Right ventricle myocardium superior (tissue), 1 donor: ENCODE results near the gene TPPP3. TPM values are rescaled to one million over a fixed set of nuclear protein-coding genes. Genes with fewer than 3 reads are reported as not detected.
"Not testable (repeated sequence)": the region's sequence is repeated elsewhere in the genome, so short reads cannot be mapped to it uniquely, and the experiment has no call there.

Experiments used
- ATAC-seq: fragments of 200-7000 bp; cut with Tn5 transposase; one replicate; pipeline ENCODE4 v1.9.1; 2020; ENCODE audit warnings: mild to moderate bottlenecking; ENCODE audit not compliant: poor library complexity
- DNase-seq: peaks from one replicate; pipeline ENCODE4 v3.0.0-alpha.2; 2020
- intact Hi-C: fragments of 100-400 bp; cut with DNase I; formaldehyde crosslinking; loops from one replicate; pipeline ENCODE4 v1.11.2; 2022
- total RNA-seq: library from RNA; stranded (reverse); fragmentation: NEBNext Ultra II Directional; extraction: Animal tissue kit (Norgen Biotek cat#: 25700); gene quantifications from one replicate; pipeline ENCODE4 v1.2.1, GENCODE V29; 2021
- donor health status: DM: no; HTN: yes; CAD: no; lungs with severe emphysema.

TPPP3 gene
- total RNA-seq, 1 donor from 2014 or later, result 8.9 TPM

DNA sequence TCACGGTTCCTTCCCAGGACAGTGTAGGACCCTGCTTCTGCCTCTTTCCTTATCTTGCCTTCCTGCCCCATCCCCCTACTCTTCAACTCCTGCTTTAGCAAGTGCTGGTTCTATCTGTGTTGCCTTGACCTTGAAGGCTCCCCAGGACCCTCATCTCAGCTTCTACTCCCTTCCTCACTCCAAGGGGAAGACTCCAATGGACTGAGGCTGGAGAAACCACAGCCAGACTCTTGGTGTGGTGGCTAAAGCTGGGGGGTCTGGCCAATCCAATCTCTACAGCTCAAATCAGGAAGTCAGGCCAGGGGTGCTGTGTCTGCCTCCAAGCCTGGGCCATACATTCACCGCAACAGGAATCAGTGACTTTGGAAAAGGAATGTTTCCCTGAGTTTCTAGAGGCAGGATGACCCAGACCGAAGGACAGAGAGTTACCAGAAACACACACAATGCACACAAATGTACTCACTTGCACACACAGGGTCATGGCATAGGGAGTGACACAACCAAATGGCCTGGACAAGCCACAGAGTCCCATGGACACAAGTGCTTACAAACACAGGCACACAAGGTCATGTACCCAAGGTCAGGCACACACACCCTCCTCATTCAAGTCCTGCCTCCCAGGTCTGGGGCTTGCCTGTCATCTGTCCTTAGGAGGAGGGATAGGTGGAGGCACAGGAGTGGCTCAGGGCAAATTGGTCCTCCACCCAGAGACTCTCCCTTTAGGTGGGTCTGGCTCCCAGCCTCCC, 35.9 kb upstream of the TPPP3 start:
- intact Hi-C loops, result loop anchor here (2.0 kb wide), 1 partner anchor 86 kb away; no protein-coding TSS in a partner anchor
- ATAC-seq, result no peak

DNA sequence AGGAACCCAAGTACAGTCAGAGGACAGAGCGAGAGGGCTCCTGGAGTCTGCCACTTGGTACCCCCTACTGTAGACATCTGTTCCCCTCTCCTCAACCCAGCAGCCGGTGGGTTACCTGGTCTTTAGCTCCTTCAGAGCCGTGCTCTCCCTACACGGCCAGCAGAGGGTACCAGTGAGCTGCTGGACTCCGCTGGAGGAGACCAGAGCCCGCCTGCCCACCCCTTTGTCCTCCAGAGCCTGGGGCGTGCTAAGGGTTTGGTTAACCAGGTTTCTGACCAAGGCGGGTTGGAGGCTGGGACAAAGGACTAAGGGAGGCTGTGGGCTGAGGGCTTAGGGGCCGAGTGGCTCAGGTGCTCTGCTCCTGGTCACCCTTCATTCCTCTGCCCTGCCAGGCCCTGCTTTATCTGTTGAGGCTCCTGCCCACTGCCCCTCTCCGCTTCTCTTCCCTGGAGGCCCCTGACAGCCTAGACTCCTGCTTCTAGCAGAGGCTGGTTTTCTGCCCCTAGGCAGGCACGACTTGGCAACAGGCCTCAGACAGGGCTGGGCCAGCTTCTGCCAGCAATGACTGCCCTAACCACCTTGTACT, 34.9 kb upstream of the TPPP3 start:
- DNase-seq, result peak; percentile 84
- intact Hi-C loops, result loop anchor here (2.0 kb wide), 1 partner anchor 87 kb away; no protein-coding TSS in a partner anchor
- ATAC-seq, result peak; percentile 84

More for the DNA sequence above, 35.9 kb upstream of the TPPP3 start:
- no peak for DNase-seq

DNA sequence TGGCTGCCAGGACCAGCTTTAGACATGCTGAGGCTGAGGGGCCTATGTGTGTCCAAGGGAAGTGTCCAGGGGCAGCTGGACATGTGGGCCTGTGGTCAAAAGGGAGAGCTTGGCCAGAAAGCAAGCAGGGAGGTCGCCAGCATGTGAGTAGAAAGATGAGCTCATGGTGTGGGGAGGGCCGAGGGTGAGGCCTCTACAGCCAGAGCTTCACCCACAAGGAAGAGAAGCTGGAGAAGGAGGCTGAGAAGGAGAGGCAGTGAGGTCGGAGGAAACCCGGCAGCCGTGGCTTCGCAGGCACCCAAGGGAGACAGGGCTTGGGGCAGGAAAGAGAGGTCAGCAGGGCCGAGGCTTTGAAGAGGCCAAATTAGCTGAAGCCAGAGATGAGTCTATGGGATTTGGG, 33.7 kb upstream of the TPPP3 start:
- DNase-seq (peak; percentile 46), ATAC-seq (peak; percentile 5)
- intact Hi-C loops, result loop anchor here (2.0 kb wide), 1 partner anchor 38 kb away; no protein-coding TSS in a partner anchor

DNA sequence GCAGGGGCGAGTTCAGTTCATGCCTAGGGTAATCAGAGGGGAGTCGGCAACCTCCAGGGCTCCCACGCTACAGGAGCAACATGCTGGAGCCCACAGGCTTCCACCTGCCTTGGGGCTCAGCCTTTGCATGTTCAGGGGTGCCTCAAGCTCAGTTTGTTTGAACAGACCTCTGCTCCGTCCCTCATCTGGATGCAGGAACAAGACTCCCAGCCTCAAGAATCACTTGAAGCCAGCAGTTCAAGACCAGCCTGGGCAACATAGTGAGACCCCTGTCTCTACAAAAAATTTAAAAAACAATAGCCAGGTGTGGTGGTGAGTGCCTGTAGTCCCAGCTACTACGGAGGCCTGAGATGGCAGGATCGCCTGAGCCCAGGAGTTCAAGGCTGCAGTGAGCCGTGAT, 32.7 kb upstream of the TPPP3 start:
- intact Hi-C loops, result loop anchor here (2.0 kb wide), 1 partner anchor 39 kb away; no protein-coding TSS in a partner anchor
- no peak for DNase-seq
- ATAC-seq, result no peak

DNA sequence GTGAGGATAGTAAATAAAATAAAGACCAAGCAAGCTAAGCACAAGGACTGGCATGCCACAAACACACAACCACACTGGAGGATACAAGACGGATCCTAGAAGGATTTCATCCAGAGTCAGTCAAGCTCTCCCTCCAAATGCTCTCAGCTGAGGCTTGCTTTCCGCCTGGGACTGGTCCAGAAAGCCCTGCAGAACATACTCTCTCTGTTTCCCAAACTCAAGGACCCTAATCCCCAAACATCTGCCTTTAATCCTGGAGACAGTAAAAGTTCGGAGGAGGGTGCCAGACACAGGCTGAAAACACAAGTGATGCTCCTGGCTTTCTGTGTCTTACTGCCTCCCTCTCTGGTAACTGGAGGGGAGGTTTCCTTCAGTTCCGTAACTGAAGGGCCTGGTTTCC, 32.3 kb upstream of the TPPP3 start:
- intact Hi-C loops, result no loop called here
- DNase-seq (no peak), ATAC-seq (no peak)

DNA sequence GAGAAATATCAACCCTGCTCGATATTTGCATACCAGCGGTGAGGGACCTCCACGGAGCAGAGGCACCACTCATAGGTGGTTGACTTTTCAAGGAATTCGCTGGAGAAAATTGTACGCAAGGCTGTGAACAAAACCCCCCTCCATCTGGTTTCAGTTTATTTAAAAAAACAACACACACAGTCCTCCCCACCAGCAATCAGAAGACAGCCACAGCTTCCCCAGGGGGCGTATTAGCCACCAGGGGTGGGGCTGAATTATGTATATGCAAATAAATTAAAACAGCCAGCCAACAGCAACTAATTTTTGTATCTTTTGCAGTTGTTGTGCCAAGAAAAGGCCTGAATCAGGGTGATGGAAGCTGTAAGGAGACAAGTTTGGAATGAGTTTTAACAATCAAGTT, 31.8 kb upstream of the TPPP3 start:
- no peak for ATAC-seq
- intact Hi-C loops, result no loop called here
- no peak for DNase-seq

DNA sequence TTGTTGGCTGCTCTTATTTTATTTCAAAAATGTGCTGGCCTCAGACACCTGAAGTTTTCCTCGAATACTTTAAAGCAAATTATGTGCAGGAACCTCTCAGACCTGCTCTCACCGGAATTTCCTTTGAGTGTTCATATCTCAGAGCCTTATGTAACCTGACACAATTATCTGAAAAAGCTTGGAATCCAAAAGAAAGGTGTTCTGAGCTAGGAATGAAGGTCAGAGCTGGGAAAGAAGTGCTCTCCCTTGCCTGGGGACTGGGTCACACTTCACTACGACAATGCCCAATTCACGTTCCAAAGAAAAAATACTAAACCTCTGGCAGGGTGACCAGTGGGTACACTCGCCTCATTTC, 30.9 kb upstream of the TPPP3 start:
- intact Hi-C loops, result no loop called here
- DNase-seq, result no peak
- ATAC-seq, result no peak

DNA sequence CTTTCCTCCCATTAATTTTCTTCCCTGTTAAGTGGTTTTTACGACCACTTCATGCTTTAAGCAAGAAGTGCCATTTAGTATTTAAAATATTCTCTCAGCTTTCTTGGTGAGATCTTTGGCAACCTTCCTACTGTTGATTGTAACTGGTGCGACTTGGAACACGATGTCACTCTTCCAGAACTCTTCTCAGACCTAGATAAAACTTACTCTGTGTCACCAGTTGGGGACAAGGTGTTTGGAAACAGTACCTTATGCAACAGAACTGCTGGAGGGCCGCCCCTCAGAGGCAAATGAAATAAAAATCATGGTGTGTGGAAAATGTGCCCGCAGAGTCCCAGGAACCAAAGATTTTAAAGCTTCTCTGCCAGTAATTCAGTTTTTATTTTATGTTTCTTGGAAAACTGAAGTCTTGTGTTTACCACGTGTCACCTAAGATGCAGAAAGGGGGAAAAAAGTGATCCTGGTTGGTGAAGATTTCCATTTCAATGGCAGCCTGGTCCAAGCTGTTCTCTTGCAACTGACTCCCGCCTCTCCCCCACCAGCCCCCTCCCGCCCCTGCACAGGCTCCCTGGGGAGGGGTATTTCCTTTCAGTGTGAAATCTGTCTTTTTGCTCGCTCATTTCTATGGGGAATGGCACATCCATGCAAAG, 30.4 kb upstream of the TPPP3 start:
- ATAC-seq, result no peak
- intact Hi-C loops, result no loop called here
- DNase-seq, result no peak

DNA sequence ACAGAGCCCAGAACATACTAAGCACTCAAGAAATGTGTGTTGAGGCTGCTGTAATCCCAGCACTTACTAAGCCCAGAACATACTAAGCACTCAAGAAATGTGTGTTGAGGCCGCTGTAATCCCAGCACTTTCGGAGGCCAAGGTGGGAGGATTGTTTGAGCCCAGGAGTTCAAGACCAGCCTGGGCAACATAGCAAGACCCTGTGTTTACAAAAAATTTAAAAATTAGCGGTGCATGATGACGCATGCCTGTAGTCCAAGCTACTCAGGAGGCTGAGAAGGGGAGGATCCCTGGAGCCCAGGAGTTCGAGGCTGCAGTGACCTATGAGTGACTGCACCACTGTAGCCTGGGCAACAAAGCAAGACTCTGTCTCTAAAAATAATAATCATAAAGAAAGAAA, 29.7 kb upstream of the TPPP3 start:
- DNase-seq (no peak), ATAC-seq (no peak)
- intact Hi-C loops, result no loop called here

DNA sequence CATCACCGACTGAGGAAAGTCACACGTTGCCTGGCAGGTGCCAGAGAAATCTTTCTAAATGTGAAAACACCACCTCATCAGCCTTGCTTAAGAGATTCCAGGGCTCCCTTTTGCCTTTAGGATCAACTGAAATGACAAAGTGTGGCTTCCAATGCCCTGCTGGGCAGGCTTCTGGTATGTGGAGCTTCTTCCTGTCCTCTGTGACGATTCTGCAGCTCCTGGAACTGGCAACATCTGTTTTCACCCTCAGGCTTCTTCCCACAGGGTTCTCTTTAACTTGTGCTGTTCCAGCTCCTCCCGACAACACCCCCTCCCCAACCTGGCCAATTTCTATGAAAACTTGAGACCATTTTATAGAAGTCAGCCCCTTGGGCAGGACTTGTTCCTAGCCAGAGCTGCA, 27.7 kb upstream of the TPPP3 start:
- DNase-seq (no peak), ATAC-seq (no peak)
- intact Hi-C loops, result no loop called here

DNA sequence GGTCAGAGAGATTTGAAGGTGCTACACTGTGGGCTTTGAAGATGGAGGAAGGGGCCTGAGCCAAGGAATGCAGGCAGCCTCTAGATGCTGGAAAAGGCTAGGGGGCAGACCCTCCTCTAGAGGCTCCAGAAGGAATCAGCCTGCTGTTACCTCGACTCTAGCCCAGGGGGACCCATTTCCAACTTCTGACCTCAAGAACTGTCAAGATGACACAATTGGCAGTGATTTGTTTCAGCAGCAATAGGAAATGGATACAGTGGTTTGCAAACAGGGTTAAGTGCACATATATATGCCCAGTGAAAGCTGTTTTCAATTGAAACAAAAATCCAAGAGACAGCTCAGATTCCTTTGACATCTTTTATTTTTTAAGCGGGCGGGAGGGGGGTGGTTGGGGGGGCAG, 26.6 kb upstream of the TPPP3 start:
- no peak for DNase-seq
- no peak for ATAC-seq
- intact Hi-C loops, result no loop called here

DNA sequence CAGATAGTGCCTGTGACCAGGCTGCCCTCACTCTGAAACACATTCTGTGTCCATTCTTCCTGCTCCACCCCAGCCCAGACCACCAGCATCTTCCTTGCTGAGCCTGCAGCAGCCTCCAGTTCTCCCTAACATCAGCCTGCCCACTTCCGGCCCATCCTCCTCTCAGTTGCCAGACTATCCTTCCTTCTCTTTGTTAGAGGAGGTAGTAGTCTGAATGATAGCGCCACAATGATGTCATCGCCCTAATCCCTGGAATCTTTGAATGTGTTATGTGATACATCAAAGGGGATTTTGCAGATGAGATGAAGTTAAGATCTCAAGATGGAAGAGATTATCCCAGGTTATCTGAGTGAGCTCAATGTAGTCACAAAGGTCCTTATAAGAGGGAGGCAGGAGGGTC, 26.2 kb upstream of the TPPP3 start:
- DNase-seq (no peak), ATAC-seq (no peak)
- intact Hi-C loops, result no loop called here

DNA sequence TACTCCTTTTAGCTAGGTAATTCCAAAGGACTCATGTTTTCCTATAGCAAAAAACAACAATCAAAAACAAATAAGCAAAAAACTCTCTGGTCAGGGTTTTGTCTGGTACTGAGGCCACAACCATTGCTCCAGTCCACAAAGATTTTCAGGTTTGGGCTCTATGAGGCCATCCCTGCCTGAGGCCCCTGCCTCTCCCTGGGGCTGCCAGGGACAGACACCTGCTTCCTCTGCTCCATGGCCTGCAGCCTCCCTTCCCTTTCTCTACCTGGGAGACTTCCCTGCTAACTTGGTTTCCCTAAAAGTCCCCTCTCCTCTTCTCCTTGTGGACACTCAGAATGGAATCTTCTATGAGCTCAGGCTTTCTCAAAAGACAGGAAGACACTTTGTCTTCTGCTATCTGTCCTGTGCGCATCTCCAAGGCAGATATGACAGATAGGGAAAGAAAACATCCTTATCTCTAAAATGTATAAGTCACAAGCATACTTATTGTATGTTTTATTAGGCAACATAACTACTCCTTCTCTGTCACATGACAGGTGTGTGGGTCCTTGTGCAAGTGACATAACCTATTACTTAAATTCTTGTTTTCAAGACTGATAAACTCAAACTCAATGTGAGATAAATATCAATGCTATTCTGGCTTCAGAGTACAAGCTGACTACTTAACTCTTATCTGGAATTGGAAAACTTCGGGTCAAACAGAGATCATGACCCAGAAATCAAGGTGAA, 24.2 kb upstream of the TPPP3 start:
- no peak for ATAC-seq
- no peak for DNase-seq
- intact Hi-C loops, result no loop called here

DNA sequence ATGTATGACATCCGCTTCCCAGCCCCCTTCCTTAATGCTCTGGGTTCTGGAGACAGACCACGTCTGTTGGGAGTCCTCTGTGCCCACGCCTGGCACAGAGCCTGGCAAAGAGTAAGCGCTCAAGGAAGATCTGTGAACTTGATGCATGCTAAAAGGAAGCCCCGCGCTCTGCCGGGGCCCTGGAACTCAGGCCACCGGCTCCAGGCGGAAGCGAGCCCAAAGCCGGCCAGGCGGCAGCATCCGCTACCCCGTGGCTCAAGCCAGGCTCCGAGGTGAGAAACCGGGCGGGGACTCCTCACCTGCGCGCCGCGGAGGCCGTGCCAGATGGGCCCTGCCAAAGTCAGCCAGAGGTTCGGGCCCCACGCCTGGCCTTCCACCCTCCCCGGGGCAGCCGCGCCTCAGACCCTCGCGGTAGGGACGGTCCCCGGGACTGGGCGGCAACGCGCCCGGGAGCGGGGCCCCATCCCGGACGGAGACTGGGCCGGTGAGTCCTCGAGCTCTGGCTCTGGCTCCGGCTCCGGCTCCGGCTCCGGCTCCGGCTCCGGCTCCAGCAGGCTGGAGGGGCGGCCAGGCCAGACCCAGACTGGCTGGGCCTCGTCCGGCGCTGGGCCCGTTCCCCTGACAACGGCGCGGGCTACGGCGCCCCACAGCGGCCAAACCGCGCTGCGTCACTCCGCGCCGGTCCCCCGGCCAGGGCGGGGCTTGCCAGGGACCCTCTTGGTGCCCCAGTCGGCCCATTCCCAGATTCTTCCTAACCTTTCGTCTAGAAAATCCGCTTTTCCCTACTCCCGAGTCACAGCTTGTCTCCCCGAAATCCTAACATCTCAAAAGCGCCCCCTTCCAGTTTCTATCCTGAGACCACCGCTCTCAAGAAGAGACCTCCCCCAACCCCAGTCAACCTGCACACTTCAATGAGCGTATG, 22.8 kb upstream of the TPPP3 start, which contains the start of gene ZDHHC1:
Gene ZDHHC1, minus strand, starts transcription at position 606 of the 922 bp plus-strand sequence. CDS start 8,702 bp downstream, outside the sequence.
- ATAC-seq (peak; percentile 99), DNase-seq (peak; percentile 83)
- intact Hi-C loops, result no loop called here

DNA sequence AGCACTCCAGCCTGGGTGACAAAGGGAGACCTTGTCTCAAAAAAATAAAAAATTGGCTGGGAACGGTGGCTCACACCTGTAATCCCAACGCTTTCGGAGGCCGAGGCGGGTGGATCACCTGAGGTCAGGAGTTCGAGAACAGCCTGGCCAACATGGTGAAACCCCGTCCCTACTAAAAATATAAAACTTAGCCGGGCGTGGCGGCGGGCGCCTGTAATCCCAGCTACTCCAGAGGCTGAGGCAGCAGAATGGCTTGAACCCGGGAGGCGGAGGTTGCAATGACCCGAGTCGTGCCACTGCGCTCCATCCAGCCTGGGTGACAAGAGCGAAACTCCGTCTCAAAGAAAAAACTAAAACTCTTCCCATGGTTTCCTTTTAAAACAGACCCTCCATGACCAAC, 22.1 kb upstream of the TPPP3 start:
- intact Hi-C loops, result not testable (repeated sequence)

DNA sequence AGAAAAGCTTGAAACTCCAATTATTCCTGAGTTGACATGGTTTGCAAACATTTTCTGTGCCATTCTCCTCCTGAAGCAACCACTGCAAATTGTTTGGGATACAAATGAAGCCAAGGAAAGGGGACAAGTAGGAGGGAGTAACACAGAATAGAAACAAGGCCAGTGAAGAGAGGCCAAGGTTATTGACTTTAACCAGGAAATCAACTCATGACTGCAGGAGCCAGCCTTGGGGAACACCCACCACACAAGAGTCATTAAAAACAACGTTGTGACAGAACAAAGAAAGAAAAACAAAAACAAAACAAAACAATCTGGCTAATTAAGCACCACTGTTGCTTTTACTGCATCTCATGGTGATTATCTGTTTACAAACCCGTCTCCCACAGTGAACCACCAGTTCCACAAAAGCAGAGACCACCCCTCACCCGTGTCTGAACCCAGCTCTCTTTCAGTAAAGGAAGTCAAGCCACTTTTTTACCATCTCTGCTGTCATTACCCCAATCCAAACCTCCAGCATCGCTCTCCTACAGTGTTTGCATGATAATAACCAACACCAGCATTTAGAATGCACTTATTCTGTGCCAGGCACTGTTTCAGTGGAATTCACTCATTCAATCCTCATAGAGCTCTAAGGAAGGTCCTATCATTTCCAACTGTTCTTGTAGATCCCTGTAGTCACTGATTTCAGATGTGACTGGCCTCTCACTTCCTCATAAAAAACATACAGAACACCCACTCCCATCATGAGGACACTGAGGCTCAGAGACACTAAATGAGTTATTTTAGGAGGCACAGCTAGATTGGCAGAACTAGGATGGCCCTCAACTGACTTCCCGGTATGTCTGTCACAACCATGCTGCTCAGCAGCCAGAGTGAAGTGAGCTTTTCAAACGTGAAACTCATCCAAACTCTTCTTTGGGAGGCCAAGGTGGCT, 20.9 kb upstream of the TPPP3 start:
- intact Hi-C loops, result no loop called here
- ATAC-seq (no peak), DNase-seq (no peak)

More for the DNA sequence above, 22.1 kb upstream of the TPPP3 start:
- not testable (repeated sequence) for ATAC-seq, DNase-seq

DNA sequence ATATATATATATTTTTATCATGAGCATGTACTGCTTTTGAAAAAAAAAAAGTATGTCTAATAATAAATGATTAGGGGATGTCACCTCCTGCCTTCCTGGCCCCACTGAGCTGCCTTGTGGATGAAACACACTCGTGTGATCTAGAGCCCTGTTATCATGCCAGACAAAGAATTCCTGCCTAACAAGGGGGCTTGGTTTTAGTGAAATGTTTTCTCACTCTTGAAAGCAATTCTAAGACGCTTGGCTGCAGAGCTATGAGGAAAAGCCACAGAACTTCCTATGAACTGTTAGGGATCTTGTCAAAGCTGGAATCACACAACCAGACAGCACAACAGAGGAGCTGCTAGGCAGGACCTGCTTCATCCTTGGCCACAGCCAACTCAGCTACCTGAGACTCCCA, 19.0 kb upstream of the TPPP3 start:
- no peak for DNase-seq
- intact Hi-C loops, result no loop called here
- ATAC-seq, result no peak
